ENCODE measurements around the gene TMEFF2.

The TMEFF2 gene

GRCh38 chr2:191957996-191958860 lies 236.5 kb downstream of the TMEFF2 start:
- Mint-ChIP-seq H3K4me1 (no peaks in the 10 kb centered on the region), H3K36me3 (no peaks in the 10 kb centered on the region), H3K27ac (no peak overlapping the region), H3K27me3 (peaks cover 2% of the 10 kb centered on the region), H3K9me3 (no peaks in the 10 kb centered on the region), H3K4me3 (no peak overlapping the region)
- no peak for ATAC-seq (ENCODE audit: low read depth)
- no peak for DNase-seq (ENCODE audit: low spot score in 2 of 2)

DNA sequence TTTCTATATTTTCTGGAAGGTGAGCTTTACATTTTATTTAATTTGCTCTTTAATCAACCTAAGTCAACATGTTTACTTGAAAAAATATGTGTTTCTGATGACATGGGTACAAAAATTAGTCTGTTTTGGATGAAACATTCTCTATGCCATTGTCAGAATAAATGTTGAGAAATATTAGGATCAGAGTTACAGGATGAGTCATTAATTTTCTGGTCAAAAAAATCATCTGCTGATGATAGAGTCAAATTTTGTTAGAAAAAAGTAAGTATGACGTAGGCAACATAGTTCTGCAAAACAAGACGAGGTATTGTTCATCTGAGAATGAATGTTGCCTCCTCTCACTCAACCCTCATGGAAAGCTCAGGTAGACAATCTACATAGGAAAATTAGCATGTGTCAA lies 240.3 kb downstream of the TMEFF2 start:
- H3K4me1 Mint-ChIP-seq: no peaks in the 10 kb centered on the region
- no peak overlapping the region for H3K27ac Mint-ChIP-seq
- no peak for DNase-seq (ENCODE audit: low spot score in 2 of 2)
- no peaks in the 10 kb centered on the region for H3K9me3 Mint-ChIP-seq
- no peak for ATAC-seq (ENCODE audit: low read depth)
- H3K27me3 Mint-ChIP-seq: peaks cover 2% of the 10 kb centered on the region
- H3K4me3 Mint-ChIP-seq: no peak overlapping the region
- no peaks in the 10 kb centered on the region for H3K36me3 Mint-ChIP-seq

DNA sequence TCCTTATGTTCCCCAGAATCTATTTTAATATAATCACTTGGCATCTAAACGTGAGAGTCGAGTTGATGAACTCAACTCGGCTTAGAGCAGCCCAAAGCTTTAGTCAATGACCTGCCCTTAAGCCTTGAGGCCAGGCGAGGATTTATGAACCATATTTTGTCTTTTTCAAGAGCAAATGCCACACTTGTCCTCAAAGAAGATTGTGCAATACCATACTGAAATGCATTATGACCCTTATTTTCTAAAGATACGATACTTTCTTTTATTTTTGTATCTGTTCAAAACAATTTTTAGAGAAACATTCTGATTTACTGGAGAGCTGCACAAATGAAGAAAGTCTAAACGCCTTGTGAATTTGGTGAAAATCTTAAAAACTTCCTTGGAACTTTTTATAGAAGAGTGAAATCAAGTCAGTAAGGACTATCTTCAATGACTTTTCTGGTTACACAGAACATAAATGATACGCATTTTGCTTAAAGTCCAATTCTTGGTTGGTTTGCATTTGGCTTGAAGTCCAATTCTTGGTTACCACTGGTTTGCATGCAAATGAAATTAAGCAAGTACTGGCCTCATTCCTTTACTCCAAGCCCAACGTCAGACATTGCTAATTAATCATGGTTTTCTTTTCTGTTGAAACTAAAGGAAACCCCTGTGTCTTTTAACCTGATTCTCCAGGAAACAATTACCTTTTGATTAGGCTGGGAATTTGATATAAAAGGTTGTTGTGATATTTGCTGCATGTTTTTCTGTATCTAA lies 242.0 kb downstream of the TMEFF2 start:
- H3K9me3 Mint-ChIP-seq: no peaks in the 10 kb centered on the region
- H3K4me1 Mint-ChIP-seq: no peaks in the 10 kb centered on the region
- H3K27ac Mint-ChIP-seq: no peak overlapping the region
- H3K4me3 Mint-ChIP-seq: no peak overlapping the region
- H3K36me3 Mint-ChIP-seq: no peaks in the 10 kb centered on the region
- DNase-seq (ENCODE audit: low spot score in 2 of 2) (no peak), ATAC-seq (ENCODE audit: low read depth) (no peak)
- no peaks in the 10 kb centered on the region for H3K27me3 Mint-ChIP-seq

GRCh38 chr2:191951832-191952231 lies 242.9 kb downstream of the TMEFF2 start:
- H3K36me3 Mint-ChIP-seq: no peaks in the 10 kb centered on the region
- no peaks in the 10 kb centered on the region for H3K4me1 Mint-ChIP-seq
- ATAC-seq (ENCODE audit: low read depth) (no peak), DNase-seq (ENCODE audit: low spot score in 2 of 2) (no peak)
- no peaks in the 10 kb centered on the region for H3K27me3 Mint-ChIP-seq
- H3K27ac Mint-ChIP-seq: no peak overlapping the region
- H3K9me3 Mint-ChIP-seq: no peaks in the 10 kb centered on the region
- H3K4me3 Mint-ChIP-seq: no peak overlapping the region

GRCh38 chr2:191951376-191951775 lies 243.4 kb downstream of the TMEFF2 start:
- DNase-seq (ENCODE audit: low spot score in 2 of 2) (no peak), ATAC-seq (ENCODE audit: low read depth) (no peak)
- Mint-ChIP-seq H3K27me3 (no peaks in the 10 kb centered on the region), H3K4me3 (no peak overlapping the region), H3K4me1 (no peaks in the 10 kb centered on the region), H3K36me3 (no peaks in the 10 kb centered on the region), H3K9me3 (no peaks in the 10 kb centered on the region), H3K27ac (no peak overlapping the region)

GRCh38 chr2:191950132-191950874 lies 244.4 kb downstream of the TMEFF2 start:
- ATAC-seq (ENCODE audit: low read depth): no peak
- Mint-ChIP-seq H3K4me1 (no peaks in the 10 kb centered on the region), H3K27ac (no peak overlapping the region), H3K4me3 (no peak overlapping the region), H3K27me3 (no peaks in the 10 kb centered on the region), H3K9me3 (no peaks in the 10 kb centered on the region), H3K36me3 (no peaks in the 10 kb centered on the region)
- DNase-seq (ENCODE audit: low spot score in 2 of 2): no peak

DNA sequence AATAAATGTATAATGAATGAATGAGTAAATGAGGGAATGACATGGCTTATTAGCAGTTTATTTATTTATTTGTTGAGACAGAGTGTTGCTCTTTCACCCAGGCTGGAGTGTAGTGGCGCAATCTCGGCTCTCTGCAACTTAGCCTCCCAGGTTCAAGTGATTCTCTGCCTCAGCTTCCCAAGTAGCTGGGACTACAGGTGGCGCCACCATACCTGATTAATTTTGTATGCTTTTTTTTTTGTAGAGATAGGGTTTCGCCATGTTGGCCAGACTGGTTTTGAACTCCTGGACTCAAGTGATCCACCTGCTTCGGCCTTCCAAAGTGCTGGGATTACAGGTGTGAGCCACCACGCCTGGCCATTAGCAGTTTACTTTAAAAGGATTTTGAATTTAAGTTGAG lies 247.5 kb downstream of the TMEFF2 start:
- H3K9me3 Mint-ChIP-seq: no peaks in the 10 kb centered on the region
- ATAC-seq (ENCODE audit: low read depth) (no peak), DNase-seq (ENCODE audit: low spot score in 2 of 2) (no peak)
- H3K36me3 Mint-ChIP-seq: no peaks in the 10 kb centered on the region
- H3K27ac Mint-ChIP-seq: no peak overlapping the region
- peaks cover 13% of the 10 kb centered on the region for H3K27me3 Mint-ChIP-seq
- no peaks in the 10 kb centered on the region for H3K4me1 Mint-ChIP-seq
- no peak overlapping the region for H3K4me3 Mint-ChIP-seq

- H3K4me1 Mint-ChIP-seq: no peaks in the 10 kb centered on the region
- no peak for ATAC-seq (ENCODE audit: low read depth)
- H3K9me3 Mint-ChIP-seq: no peaks in the 10 kb centered on the region
Measured at GRCh38 chr2:191946471-191947182, 248.1 kb downstream of the TMEFF2 start.

DNA sequence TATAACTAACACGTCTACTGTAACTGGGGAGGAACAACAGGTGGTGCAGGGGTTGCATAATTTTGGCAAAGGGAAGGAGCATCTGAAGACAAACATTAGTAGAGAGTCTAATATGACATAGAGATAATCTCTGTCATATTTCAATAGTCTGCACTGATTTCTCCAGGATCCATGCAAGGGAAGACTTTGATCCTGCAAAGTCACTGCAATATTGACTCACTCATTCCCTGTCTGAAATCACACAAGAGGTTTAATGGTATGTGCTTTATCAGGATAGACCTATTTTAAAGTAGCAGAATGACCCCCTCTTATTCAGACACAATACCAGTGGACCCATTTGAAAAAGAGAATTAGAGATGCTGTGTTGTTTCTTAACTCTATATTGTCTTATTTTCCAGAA lies 249.1 kb downstream of the TMEFF2 start:
- H3K4me3 Mint-ChIP-seq: no peak overlapping the region
- DNase-seq (ENCODE audit: low spot score in 2 of 2) (no peak), ATAC-seq (ENCODE audit: low read depth) (no peak)
- peaks cover 14% of the 10 kb centered on the region for H3K27me3 Mint-ChIP-seq
- H3K9me3 Mint-ChIP-seq: no peaks in the 10 kb centered on the region
- no peak overlapping the region for H3K27ac Mint-ChIP-seq
- H3K36me3 Mint-ChIP-seq: no peaks in the 10 kb centered on the region
- no peaks in the 10 kb centered on the region for H3K4me1 Mint-ChIP-seq

More at GRCh38 chr2:191946471-191947182, 248.1 kb downstream of the TMEFF2 start:
- no peak for DNase-seq (ENCODE audit: low spot score in 2 of 2)
- H3K4me3 Mint-ChIP-seq: no peak overlapping the region
- no peak overlapping the region for H3K27ac Mint-ChIP-seq
- H3K36me3 Mint-ChIP-seq: no peaks in the 10 kb centered on the region
- peaks cover 14% of the 10 kb centered on the region for H3K27me3 Mint-ChIP-seq

GRCh38 chr2:191942739-191943103 lies 252.0 kb downstream of the TMEFF2 start:
- no peaks in the 10 kb centered on the region for H3K9me3 Mint-ChIP-seq
- H3K27ac Mint-ChIP-seq: no peak overlapping the region
- H3K36me3 Mint-ChIP-seq: no peaks in the 10 kb centered on the region

GRCh38 chr2:191942090-191942738 lies 252.5 kb downstream of the TMEFF2 start:
- DNase-seq (ENCODE audit: low spot score in 2 of 2) (no peak), ATAC-seq (ENCODE audit: low read depth) (no peak)
- no peak overlapping the region for H3K4me3 Mint-ChIP-seq
- H3K4me1 Mint-ChIP-seq: no peaks in the 10 kb centered on the region
- H3K27ac Mint-ChIP-seq: no peak overlapping the region
- H3K27me3 Mint-ChIP-seq: peaks cover 20% of the 10 kb centered on the region
- H3K36me3 Mint-ChIP-seq: no peaks in the 10 kb centered on the region
- no peaks in the 10 kb centered on the region for H3K9me3 Mint-ChIP-seq

More at GRCh38 chr2:191942739-191943103, 252.0 kb downstream of the TMEFF2 start:
- DNase-seq (ENCODE audit: low spot score in 2 of 2) (no peak), ATAC-seq (ENCODE audit: low read depth) (no peak)
- Mint-ChIP-seq H3K4me3 (no peak overlapping the region), H3K4me1 (no peaks in the 10 kb centered on the region), H3K27me3 (peaks cover 20% of the 10 kb centered on the region)

- H3K36me3 Mint-ChIP-seq: no peaks in the 10 kb centered on the region
- H3K27me3 Mint-ChIP-seq: peaks cover 20% of the 10 kb centered on the region
Measured at GRCh38 chr2:191941376-191941929, 253.3 kb downstream of the TMEFF2 start.

GRCh38 chr2:191938779-191939178 lies 256.0 kb downstream of the TMEFF2 start:
- Mint-ChIP-seq H3K4me3 (no peak overlapping the region), H3K27me3 (peaks cover 14% of the 10 kb centered on the region), H3K36me3 (no peaks in the 10 kb centered on the region), H3K4me1 (no peaks in the 10 kb centered on the region), H3K9me3 (no peaks in the 10 kb centered on the region), H3K27ac (no peak overlapping the region)
- DNase-seq (ENCODE audit: low spot score in 2 of 2) (no peak), ATAC-seq (ENCODE audit: low read depth) (no peak)

More at GRCh38 chr2:191941376-191941929, 253.3 kb downstream of the TMEFF2 start:
- DNase-seq (ENCODE audit: low spot score in 2 of 2): no peak
- Mint-ChIP-seq H3K4me1 (no peaks in the 10 kb centered on the region), H3K9me3 (no peaks in the 10 kb centered on the region), H3K27ac (no peak overlapping the region), H3K4me3 (no peak overlapping the region)
- ATAC-seq (ENCODE audit: low read depth): no peak

Data from memory B cell (primary cell).